HG03565 (cell line): ENCODE measurements around the gene ESPL1.

Experiments
- ATAC-seq: cut with Tn5 transposase; IDR thresholded peaks from one replicate; pipeline ENCODE4 v1.9.1; 2021; ENCODE audit warnings: mild to moderate bottlenecking, moderate library complexity; ENCODE audit not compliant: unreplicated experiment

The ESPL1 gene

GRCh38 chr12:53333845-53334244 lies 65.7 kb downstream of the ESPL1 start:
- no peak for ATAC-seq

GRCh38 chr12:53334822-53335221 lies 66.7 kb downstream of the ESPL1 start:
- ATAC-seq: no peak

- ATAC-seq: no peak
Measured at GRCh38 chr12:53336181-53336681, 68.1 kb downstream of the ESPL1 start, which contains the start of gene SP7. Gene SP7 (minus strand): TSS chr12:53336354. CDS start chr12:53335646, 708 bp downstream.

GRCh38 chr12:53338017-53338416 lies 69.9 kb downstream of the ESPL1 start:
- ATAC-seq: no peak

- ATAC-seq: no peak
Measured at GRCh38 chr12:53338916-53339315, 70.8 kb downstream of the ESPL1 start.

GRCh38 chr12:53340398-53340797 lies 72.3 kb downstream of the ESPL1 start:
- no peak for ATAC-seq
